ENCODE data around the gene BCL11A.

BCL11A gene

GRCh38 chr2:60406192-60406591 is 147.3 kb downstream of the BCL11A start:
- DNase-seq (ENCODE audit: low spot score) = no peak

GRCh38 chr2:60405271-60405919 is 148.1 kb downstream of the BCL11A start:
- DNase-seq (ENCODE audit: low spot score) = no peak
